KMS-11 (cell line): ENCODE results near the gene CELF2.
"Not testable (repeated sequence)": the region's sequence is repeated elsewhere in the genome, so short reads cannot be mapped to it uniquely, and the experiment has no call there.

Experiments
- H2AFZ ChIP-seq: fragments of 200-600 bp; sonication (generic); 2 replicates; pipeline ENCODE4 v1.6.1; 2016; ENCODE audit warnings: antibody characterized with exemption, mixed run types, low read depth
- H3K27ac ChIP-seq: fragments of 200-600 bp; sonication (generic); 2 replicates; pipeline ENCODE4 v1.6.1; 2016; ENCODE audit warnings: mild to moderate bottlenecking, mixed run types
- H3K27me3 ChIP-seq: fragments of 200-600 bp; sonication (generic); 2 replicates; pipeline ENCODE4 v1.6.1; 2017; ENCODE audit warnings: mild to moderate bottlenecking, low read depth, mixed run types, moderate library complexity; ENCODE audit not compliant: insufficient read depth
- H3K36me3 ChIP-seq: fragments of 200-600 bp; sonication (generic); 2 replicates; pipeline ENCODE4 v1.6.1; 2017; ENCODE audit warnings: mild to moderate bottlenecking, mixed run types; ENCODE audit not compliant: insufficient read depth
- H3K4me1 ChIP-seq: fragments of 200-600 bp; sonication (generic); 2 replicates; pipeline ENCODE4 v1.6.1; 2016; ENCODE audit warnings: mild to moderate bottlenecking, low read depth, mixed run types; ENCODE audit not compliant: poor library complexity, severe bottlenecking
- H3K4me2 ChIP-seq: fragments of 200-600 bp; sonication (generic); 2 replicates; pipeline ENCODE4 v1.7.0; 2016; ENCODE audit warnings: mild to moderate bottlenecking, mixed run types
- H3K4me3 ChIP-seq: fragments of 200-600 bp; sonication (generic); IDR thresholded peaks from 2 replicates; pipeline ENCODE4 v1.6.1; 2017; ENCODE audit warnings: low read depth, low read length, mixed read lengths; ENCODE audit not compliant: insufficient read depth
- H3K79me2 ChIP-seq: fragments of 200-600 bp; sonication (generic); 2 replicates; pipeline ENCODE4 v1.6.1; 2016; ENCODE audit warnings: low read depth, mixed run types; ENCODE audit not compliant: insufficient read depth
- H3K9ac ChIP-seq: fragments of 200-600 bp; sonication (generic); 2 replicates; pipeline ENCODE4 v1.6.1; 2016; ENCODE audit warnings: mild to moderate bottlenecking, mixed run types
- H4K20me1 ChIP-seq: fragments of 200-600 bp; sonication (generic); 2 replicates; pipeline ENCODE4 v1.6.1; 2016; ENCODE audit warnings: mild to moderate bottlenecking, mixed run types; ENCODE audit not compliant: insufficient read depth
- CTCF ChIP-seq: fragments of 200-600 bp; sonication (generic); conservative IDR thresholded peaks from 2 replicates; pipeline ENCODE4 v1.6.1; 2017; ENCODE audit warnings: low read depth, mild to moderate bottlenecking, antibody characterized with exemption, low read length, moderate library complexity, mixed read lengths

The CELF2 gene

GRCh38 chr10:11358923-11359575 lies 341.4 kb downstream of the CELF2 start:
- H2AFZ ChIP-seq: no peak overlapping the region
- no peaks in the 10 kb centered on the region for H3K4me1 ChIP-seq
- H3K27me3 ChIP-seq: no peaks in the 10 kb centered on the region
- TF ChIP-seq CTCF: no peak
- H3K27ac ChIP-seq: no peak overlapping the region
- H3K36me3 ChIP-seq: no peaks in the 10 kb centered on the region
- no peaks in the 10 kb centered on the region for H4K20me1 ChIP-seq
- H3K4me3 ChIP-seq: no peak overlapping the region
- H3K79me2 ChIP-seq: no peaks in the 10 kb centered on the region
- H3K9ac ChIP-seq: no peak overlapping the region
- no peak overlapping the region for H3K4me2 ChIP-seq

GRCh38 chr10:11359869-11360268 lies 342.2 kb downstream of the CELF2 start:
- no peak overlapping the region for H3K27ac ChIP-seq
- H2AFZ ChIP-seq: no peak overlapping the region
- H3K36me3 ChIP-seq: no peaks in the 10 kb centered on the region
- H3K4me1 ChIP-seq: no peaks in the 10 kb centered on the region
- no peak overlapping the region for H3K9ac ChIP-seq
- H3K4me3 ChIP-seq: no peak overlapping the region
- H3K27me3 ChIP-seq: no peaks in the 10 kb centered on the region
- H3K4me2 ChIP-seq: no peak overlapping the region
- no peaks in the 10 kb centered on the region for H3K79me2 ChIP-seq
- no peaks in the 10 kb centered on the region for H4K20me1 ChIP-seq
- TF ChIP-seq CTCF: no peak

- H3K9ac ChIP-seq: no peak overlapping the region
- H3K4me1 ChIP-seq: no peaks in the 10 kb centered on the region
- no peak overlapping the region for H2AFZ ChIP-seq
- no peaks in the 10 kb centered on the region for H3K27me3 ChIP-seq
- H3K36me3 ChIP-seq: no peaks in the 10 kb centered on the region
- H3K4me2 ChIP-seq: no peak overlapping the region
- H4K20me1 ChIP-seq: no peaks in the 10 kb centered on the region
- no peak for TF ChIP-seq CTCF
- H3K79me2 ChIP-seq: no peaks in the 10 kb centered on the region
- H3K4me3 ChIP-seq: no peak overlapping the region
- H3K27ac ChIP-seq: no peak overlapping the region
Observed at GRCh38 chr10:11363497-11363896, 345.8 kb downstream of the CELF2 start.

GRCh38 chr10:11364241-11364640 lies 346.6 kb downstream of the CELF2 start:
- Histone ChIP-seq H2AFZ (no peak overlapping the region), H3K9ac (no peak overlapping the region), H3K27ac (no peak overlapping the region), H3K4me3 (no peak overlapping the region), H3K27me3 (no peaks in the 10 kb centered on the region), H3K36me3 (no peaks in the 10 kb centered on the region), H3K4me1 (no peaks in the 10 kb centered on the region), H4K20me1 (no peaks in the 10 kb centered on the region), H3K4me2 (no peak overlapping the region), H3K79me2 (no peaks in the 10 kb centered on the region)
- TF ChIP-seq CTCF: no peak

GRCh38 chr10:11366889-11367288 lies 349.2 kb downstream of the CELF2 start:
- not testable (repeated sequence) for H3K4me2 ChIP-seq, H3K79me2 ChIP-seq, H3K27me3 ChIP-seq, H4K20me1 ChIP-seq, H3K9ac ChIP-seq, H3K4me3 ChIP-seq, H3K36me3 ChIP-seq, H3K27ac ChIP-seq, H3K4me1 ChIP-seq, H2AFZ ChIP-seq
